GM12801 (cell line): ENCODE data around the gene CYP27C1.

Source experiments
- CTCF ChIP-seq: IDR thresholded peaks from one replicate; pipeline ENCODE4 v1.5.1; 2011; ENCODE audit warnings: control low read depth; ENCODE audit not compliant: insufficient read length; ENCODE audit errors: extremely low read depth

The CYP27C1 gene

GRCh38 chr2:127217470-127218325, 2.4 kb downstream of the CYP27C1 start:
- no peak for TF ChIP-seq CTCF

- no peak for TF ChIP-seq CTCF
These were observed 3.5 kb downstream of the CYP27C1 start for GRCh38 chr2:127216593-127216992.

GRCh38 chr2:127216095-127216494, 4.0 kb downstream of the CYP27C1 start:
- TF ChIP-seq CTCF = no peak

GRCh38 chr2:127208313-127208712, 11.8 kb downstream of the CYP27C1 start:
- no peak for TF ChIP-seq CTCF

GRCh38 chr2:127205218-127206125, 14.6 kb downstream of the CYP27C1 start:
- TF ChIP-seq CTCF = no peak

- TF ChIP-seq CTCF = no peak
These were observed 18.6 kb downstream of the CYP27C1 start for GRCh38 chr2:127201452-127201851.

- no peak for TF ChIP-seq CTCF
These were observed 19.1 kb downstream of the CYP27C1 start for GRCh38 chr2:127200962-127201361.
